ENCODE measurements around the gene DCX.

- TF ChIP-seq CTCF (conservative IDR thresholded peaks at IDR 0.05; ENCODE audit: low read depth, low read length) (no peak), EZH2 (IDR thresholded peaks at IDR 0.05; ENCODE audit: low read length, unreplicated experiment) (no peak), EZH2phosphoT487 (IDR thresholded peaks at IDR 0.05; ENCODE audit: borderline replicate concordance, low read length) (no peak)
These were observed 82.6 kb downstream of the DCX start for GRCh38 chrX:111329370-111329769.

Measured in PC-3 (cell line).